Esophagus muscularis mucosa (tissue), 3 donors: ENCODE measurements around the gene AMOTL1.

Source experiments
- POLR2A ChIP-seq: fragments of 450-650 bp; IDR thresholded peaks from one replicate; pipeline ENCODE4 v1.6.1; 2017; ENCODE audit warnings: antibody characterized with exemption, moderate library complexity, mild to moderate bottlenecking, low read depth
- POLR2AphosphoS5 ChIP-seq, 2 donors: sonication (generic); formaldehyde crosslinking; IDR thresholded peaks; one replicate each; pipeline ENCODE4 v1.6.1; 2017; ENCODE audit warnings: antibody characterized with exemption in 2 of 2
- TF ChIP-seq, protein P1 (sequence below), 3 experiments: fragments of 200-600 bp in 2 of 3; fragments of 450-650 bp in 1 of 3; sonication (generic) in 2 of 3; IDR thresholded peaks; one replicate each; pipeline ENCODE4 v1.5.1; 2017 to 2019; ENCODE audit warnings: antibody characterized with exemption in 3 of 3, mild to moderate bottlenecking in 2 of 3, moderate library complexity in 1 of 3

DNA sequence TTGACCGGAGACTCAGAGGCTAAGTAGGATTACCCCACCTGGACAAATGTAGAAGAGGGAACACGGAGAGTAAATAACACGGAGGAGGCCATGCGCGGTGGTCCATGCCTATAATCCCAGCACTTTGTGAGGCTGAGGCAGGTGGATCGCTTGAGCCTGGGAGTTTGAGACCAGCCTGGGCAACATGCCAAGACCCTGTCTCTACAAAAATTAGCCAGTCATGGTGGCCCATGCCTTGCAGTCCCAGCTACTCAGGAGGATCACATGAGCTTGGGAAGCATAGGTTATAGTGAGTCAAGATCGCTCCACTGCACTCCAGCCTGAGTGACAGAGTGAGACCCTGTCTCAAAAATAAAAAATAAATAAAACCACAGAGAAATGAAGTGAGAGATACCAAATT lies 53.9 kb downstream of the AMOTL1 start:
- TF ChIP-seq POLR2A: no peak
- TF ChIP-seq, protein P1, sequence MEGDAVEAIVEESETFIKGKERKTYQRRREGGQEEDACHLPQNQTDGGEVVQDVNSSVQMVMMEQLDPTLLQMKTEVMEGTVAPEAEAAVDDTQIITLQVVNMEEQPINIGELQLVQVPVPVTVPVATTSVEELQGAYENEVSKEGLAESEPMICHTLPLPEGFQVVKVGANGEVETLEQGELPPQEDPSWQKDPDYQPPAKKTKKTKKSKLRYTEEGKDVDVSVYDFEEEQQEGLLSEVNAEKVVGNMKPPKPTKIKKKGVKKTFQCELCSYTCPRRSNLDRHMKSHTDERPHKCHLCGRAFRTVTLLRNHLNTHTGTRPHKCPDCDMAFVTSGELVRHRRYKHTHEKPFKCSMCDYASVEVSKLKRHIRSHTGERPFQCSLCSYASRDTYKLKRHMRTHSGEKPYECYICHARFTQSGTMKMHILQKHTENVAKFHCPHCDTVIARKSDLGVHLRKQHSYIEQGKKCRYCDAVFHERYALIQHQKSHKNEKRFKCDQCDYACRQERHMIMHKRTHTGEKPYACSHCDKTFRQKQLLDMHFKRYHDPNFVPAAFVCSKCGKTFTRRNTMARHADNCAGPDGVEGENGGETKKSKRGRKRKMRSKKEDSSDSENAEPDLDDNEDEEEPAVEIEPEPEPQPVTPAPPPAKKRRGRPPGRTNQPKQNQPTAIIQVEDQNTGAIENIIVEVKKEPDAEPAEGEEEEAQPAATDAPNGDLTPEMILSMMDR (IDR thresholded peaks at IDR 0.05): no peak
- TF ChIP-seq POLR2AphosphoS5 (IDR thresholded peaks at IDR 0.05): no peak
